ENCODE measurements around the gene PSMD3.

Gene PSMD3

GRCh38 chr17:40024901-40025300 is 44.3 kb downstream of the PSMD3 start:
- DNase-seq = no peak

GRCh38 chr17:40025559-40025958 is 45.0 kb downstream of the PSMD3 start:
- no peak for DNase-seq

- DNase-seq = peak; percentile 98
Measured at GRCh38 chr17:40025991-40026815, 45.6 kb downstream of the PSMD3 start.

GRCh38 chr17:40026816-40027613 is 46.4 kb downstream of the PSMD3 start:
- peak; percentile 7 for DNase-seq

- DNase-seq = no peak
Measured at GRCh38 chr17:40027614-40028012, 47.0 kb downstream of the PSMD3 start.

GRCh38 chr17:40028595-40028994 is 48.0 kb downstream of the PSMD3 start:
- no peak for DNase-seq

- DNase-seq = no peak
Measured at GRCh38 chr17:40031706-40032105, 51.1 kb downstream of the PSMD3 start.

- no peak for DNase-seq
Measured at GRCh38 chr17:40032322-40033320, 52.0 kb downstream of the PSMD3 start.

GRCh38 chr17:40033339-40033738 is 52.7 kb downstream of the PSMD3 start:
- no peak for DNase-seq

GRCh38 chr17:40034426-40035161 is 54.0 kb downstream of the PSMD3 start:
- no peak for DNase-seq

GRCh38 chr17:40035162-40035559 is 54.6 kb downstream of the PSMD3 start:
- DNase-seq = no peak

GRCh38 chr17:40038882-40039513 is 58.4 kb downstream of the PSMD3 start:
- peak; percentile 97 for DNase-seq

GRCh38 chr17:40041196-40041595 is 60.6 kb downstream of the PSMD3 start:
- DNase-seq = no peak
